Measurements from ENCODE around the gene UMODL1. TPM values are rescaled to one million over a fixed set of nuclear protein-coding genes. Genes with fewer than 3 reads are reported as not detected.

The UMODL1 gene
- total and polyA plus RNA-seq, 10 of the 15 experiments (the other 5 are each of a cell fraction or from before 2014, with no cell fraction given) = 0.01 to 0.11 (median 0.03) TPM; not detected in 5

GRCh38 chr21:42049578-42050430, 21.3 kb upstream of the UMODL1 start:
- H3K27ac ChIP-seq (ENCODE audit: control insufficient read depth, insufficient read depth) = no peak overlapping the region
- intact Hi-C loops (cut with micrococcal nuclease; ENCODE audit: unreplicated experiment) = no loop called here
- in situ Hi-C loops (cut with MboI) = loop anchor here (10.0 kb wide), 1 partner anchor 55 kb away; no protein-coding TSS in a partner anchor
- H3K4me1 ChIP-seq (ENCODE audit: control insufficient read depth, insufficient read depth, low read length) = no peaks in the 10 kb centered on the region
- no peak overlapping the region for H3K9ac ChIP-seq (ENCODE audit: control insufficient read depth, insufficient read depth, low read length)
- ChIA-PET POLR2A (interaction anchor here (0.7 kb wide), 1 partner anchor 20 kb away, joined by 4 read pairs; no protein-coding TSS in a partner anchor), CTCF (interaction anchor here (1.0 to 1.1 kb wide), 4 partner anchors 17 to 68 kb away, joined by 3 to 4 read pairs (median 4); no protein-coding TSS in a partner anchor), SMC1A (ENCODE audit: uncharacterized antibody, unreplicated experiment) (interaction anchor here (1.0 to 1.1 kb wide), 2 partner anchors 44 to 154 kb away, joined by 3 to 5 read pairs; no protein-coding TSS in a partner anchor), RAD21 (ENCODE audit: unreplicated experiment) (interaction anchor here (1.1 kb wide), 2 partner anchors 95 to 217 kb away, joined by 3 read pairs; no protein-coding TSS in a partner anchor)
- no peaks in the 10 kb centered on the region for H3K36me3 ChIP-seq (ENCODE audit: control insufficient read depth in 2 of 2, insufficient read depth in 2 of 2, low read length in 1 of 2)
- FAIRE-seq (no peak), ATAC-seq (no peak; the same call in none of the 3 replicates), DNase-seq (ENCODE audit: low read depth, low spot score) (no peak)
- 53% methylated on average over 16 of the region's 16 CpGs for WGBS (ENCODE audit: insufficient coverage, insufficient replicate concordance, low lambda C conversion rate, missing lambda C conversion rate)
- H3K79me2 ChIP-seq (ENCODE audit: control insufficient read depth, insufficient read depth, low read length) = no peaks in the 10 kb centered on the region
- H3K4me3 ChIP-seq = no peak overlapping the region
- no TSS peak for BruUV-seq (replicated peaks)
- no peak overlapping the region for H3K4me2 ChIP-seq (ENCODE audit: control insufficient read depth, insufficient read depth)
- H2AFZ ChIP-seq (ENCODE audit: control insufficient read depth, low read depth, low read length) = no peak overlapping the region
- no peaks in the 10 kb centered on the region for H3K9me3 ChIP-seq (replicated peaks; ENCODE audit: control insufficient read depth, insufficient read depth, low read length)
- H3K27me3 ChIP-seq (replicated peaks in 1 of 2; ENCODE audit: control insufficient read depth in 2 of 2, insufficient read depth in 2 of 2, low read length in 1 of 2) = no peaks in the 10 kb centered on the region
- H4K20me1 ChIP-seq (ENCODE audit: control insufficient read depth, insufficient read depth) = no peaks in the 10 kb centered on the region
- TF ChIP-seq RAD21 (IDR thresholded peaks at IDR 0.05; ENCODE audit: insufficient read depth, low read depth, low read length) = 0 out of 2 replicates have a peak, but pooled peaks have one; percentile 18
- TF ChIP-seq, protein P1, sequence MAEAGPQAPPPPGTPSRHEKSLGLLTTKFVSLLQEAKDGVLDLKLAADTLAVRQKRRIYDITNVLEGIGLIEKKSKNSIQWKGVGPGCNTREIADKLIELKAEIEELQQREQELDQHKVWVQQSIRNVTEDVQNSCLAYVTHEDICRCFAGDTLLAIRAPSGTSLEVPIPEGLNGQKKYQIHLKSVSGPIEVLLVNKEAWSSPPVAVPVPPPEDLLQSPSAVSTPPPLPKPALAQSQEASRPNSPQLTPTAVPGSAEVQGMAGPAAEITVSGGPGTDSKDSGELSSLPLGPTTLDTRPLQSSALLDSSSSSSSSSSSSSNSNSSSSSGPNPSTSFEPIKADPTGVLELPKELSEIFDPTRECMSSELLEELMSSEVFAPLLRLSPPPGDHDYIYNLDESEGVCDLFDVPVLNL (IDR thresholded peaks at IDR 0.05; ENCODE audit: low read depth, low read length) = no peak
- TF ChIP-seq, protein P2, sequence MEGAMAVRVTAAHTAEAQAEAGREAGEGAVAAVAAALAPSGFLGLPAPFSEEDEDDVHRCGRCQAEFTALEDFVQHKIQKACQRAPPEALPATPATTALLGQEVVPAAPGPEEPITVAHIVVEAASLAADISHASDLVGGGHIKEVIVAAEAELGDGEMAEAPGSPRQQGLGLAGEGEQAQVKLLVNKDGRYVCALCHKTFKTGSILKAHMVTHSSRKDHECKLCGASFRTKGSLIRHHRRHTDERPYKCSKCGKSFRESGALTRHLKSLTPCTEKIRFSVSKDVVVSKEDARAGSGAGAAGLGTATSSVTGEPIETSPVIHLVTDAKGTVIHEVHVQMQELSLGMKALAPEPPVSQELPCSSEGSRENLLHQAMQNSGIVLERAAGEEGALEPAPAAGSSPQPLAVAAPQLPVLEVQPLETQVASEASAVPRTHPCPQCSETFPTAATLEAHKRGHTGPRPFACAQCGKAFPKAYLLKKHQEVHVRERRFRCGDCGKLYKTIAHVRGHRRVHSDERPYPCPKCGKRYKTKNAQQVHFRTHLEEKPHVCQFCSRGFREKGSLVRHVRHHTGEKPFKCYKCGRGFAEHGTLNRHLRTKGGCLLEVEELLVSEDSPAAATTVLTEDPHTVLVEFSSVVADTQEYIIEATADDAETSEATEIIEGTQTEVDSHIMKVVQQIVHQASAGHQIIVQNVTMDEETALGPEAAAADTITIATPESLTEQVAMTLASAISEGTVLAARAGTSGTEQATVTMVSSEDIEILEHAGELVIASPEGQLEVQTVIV (IDR thresholded peaks at IDR 0.05; ENCODE audit: borderline replicate concordance, partially characterized antibody) = no peak
- TF ChIP-seq MTA2 (IDR thresholded peaks at IDR 0.05; ENCODE audit: low read depth) = no peak
- no peak for TF ChIP-seq MYC (IDR thresholded peaks at IDR 0.05; ENCODE audit: insufficient read depth, insufficient read length, insufficient replicate concordance, low read length, severe bottlenecking)
- no peak for TF ChIP-seq BCL11A (IDR thresholded peaks at IDR 0.05; ENCODE audit: low read depth, low read length)
- TF ChIP-seq HDGF (IDR thresholded peaks at IDR 0.05) = no peak
- TF ChIP-seq, protein P3, sequence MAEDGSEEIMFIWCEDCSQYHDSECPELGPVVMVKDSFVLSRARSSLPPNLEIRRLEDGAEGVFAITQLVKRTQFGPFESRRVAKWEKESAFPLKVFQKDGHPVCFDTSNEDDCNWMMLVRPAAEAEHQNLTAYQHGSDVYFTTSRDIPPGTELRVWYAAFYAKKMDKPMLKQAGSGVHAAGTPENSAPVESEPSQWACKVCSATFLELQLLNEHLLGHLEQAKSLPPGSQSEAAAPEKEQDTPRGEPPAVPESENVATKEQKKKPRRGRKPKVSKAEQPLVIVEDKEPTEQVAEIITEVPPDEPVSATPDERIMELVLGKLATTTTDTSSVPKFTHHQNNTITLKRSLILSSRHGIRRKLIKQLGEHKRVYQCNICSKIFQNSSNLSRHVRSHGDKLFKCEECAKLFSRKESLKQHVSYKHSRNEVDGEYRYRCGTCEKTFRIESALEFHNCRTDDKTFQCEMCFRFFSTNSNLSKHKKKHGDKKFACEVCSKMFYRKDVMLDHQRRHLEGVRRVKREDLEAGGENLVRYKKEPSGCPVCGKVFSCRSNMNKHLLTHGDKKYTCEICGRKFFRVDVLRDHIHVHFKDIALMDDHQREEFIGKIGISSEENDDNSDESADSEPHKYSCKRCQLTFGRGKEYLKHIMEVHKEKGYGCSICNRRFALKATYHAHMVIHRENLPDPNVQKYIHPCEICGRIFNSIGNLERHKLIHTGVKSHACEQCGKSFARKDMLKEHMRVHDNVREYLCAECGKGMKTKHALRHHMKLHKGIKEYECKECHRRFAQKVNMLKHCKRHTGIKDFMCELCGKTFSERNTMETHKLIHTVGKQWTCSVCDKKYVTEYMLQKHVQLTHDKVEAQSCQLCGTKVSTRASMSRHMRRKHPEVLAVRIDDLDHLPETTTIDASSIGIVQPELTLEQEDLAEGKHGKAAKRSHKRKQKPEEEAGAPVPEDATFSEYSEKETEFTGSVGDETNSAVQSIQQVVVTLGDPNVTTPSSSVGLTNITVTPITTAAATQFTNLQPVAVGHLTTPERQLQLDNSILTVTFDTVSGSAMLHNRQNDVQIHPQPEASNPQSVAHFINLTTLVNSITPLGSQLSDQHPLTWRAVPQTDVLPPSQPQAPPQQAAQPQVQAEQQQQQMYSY (CRISPR knock-in tag; IDR thresholded peaks at IDR 0.05) = no peak
- TF ChIP-seq, protein P4, sequence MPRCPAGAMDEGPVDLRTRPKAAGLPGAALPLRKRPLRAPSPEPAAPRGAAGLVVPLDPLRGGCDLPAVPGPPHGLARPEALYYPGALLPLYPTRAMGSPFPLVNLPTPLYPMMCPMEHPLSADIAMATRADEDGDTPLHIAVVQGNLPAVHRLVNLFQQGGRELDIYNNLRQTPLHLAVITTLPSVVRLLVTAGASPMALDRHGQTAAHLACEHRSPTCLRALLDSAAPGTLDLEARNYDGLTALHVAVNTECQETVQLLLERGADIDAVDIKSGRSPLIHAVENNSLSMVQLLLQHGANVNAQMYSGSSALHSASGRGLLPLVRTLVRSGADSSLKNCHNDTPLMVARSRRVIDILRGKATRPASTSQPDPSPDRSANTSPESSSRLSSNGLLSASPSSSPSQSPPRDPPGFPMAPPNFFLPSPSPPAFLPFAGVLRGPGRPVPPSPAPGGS (IDR thresholded peaks at IDR 0.05; ENCODE audit: borderline replicate concordance, insufficient read depth, low read depth, low read length, poor library complexity, severe bottlenecking) = peak; percentile 73
- no peak for TF ChIP-seq PKNOX1 (IDR thresholded peaks at IDR 0.05)
- no peak for TF ChIP-seq ZZZ3 (IDR thresholded peaks at IDR 0.05; ENCODE audit: control insufficient read depth, insufficient read length, low read depth)

Data from GM12878 (cell line).